ENCODE results near the gene CRYBA2.

The CRYBA2 gene, protein sequence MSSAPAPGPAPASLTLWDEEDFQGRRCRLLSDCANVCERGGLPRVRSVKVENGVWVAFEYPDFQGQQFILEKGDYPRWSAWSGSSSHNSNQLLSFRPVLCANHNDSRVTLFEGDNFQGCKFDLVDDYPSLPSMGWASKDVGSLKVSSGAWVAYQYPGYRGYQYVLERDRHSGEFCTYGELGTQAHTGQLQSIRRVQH

DNA sequence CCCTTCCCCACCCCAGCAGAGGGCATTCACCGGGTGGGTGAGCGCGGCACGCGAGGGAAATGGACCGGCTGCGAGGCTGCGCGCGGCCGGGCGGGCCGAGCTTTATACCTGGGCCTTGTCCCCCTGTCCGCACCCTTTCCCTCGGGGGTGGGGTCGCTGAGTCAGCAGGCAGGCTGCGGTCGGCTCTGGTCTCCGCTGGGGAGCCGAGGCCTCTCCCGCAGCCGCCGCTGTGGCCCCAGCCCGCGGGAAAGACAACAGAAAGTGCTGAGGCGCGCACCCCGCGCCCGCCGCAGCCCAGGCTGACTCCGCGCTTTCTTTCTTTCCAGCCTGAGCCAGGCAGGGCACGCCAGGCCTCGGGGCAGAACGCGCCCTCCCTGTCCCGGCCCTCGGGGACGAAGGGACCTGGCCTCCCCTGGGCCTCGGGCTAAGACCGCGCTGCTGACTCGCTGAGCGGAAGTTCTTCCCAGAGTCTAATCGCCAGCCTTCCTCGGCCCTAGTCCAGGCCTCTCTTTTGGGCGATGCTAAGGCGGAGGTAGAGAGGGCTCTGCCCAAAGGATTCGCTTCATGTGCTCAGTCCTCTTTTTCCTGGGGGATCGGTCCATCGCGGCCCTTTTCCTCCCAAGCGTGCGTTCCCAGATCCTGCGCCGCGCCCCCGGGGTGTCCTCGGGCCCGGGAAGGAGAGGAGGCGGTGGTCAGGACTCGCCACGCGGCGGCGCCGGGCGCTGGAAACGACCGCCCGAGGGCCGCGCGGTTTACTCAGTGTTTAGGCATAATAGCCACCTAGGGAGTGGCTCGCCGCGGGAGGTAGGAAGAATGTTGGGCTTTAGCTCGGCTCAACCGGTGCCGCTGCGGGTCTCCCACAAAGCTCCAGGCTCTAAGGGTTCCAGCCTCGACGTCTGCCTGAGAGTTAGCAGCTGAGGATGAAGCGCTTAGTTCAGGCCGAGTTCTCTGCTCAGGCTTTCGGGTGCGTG lies at the start of gene CRYBA2:
CRYBA2 (minus strand) TSS at position 78 of the 971 bp plus-strand sequence. CDS start 246 bp downstream, outside the sequence.
- DNase-seq = peak; percentile 30 to 94 (median 91)

DNA sequence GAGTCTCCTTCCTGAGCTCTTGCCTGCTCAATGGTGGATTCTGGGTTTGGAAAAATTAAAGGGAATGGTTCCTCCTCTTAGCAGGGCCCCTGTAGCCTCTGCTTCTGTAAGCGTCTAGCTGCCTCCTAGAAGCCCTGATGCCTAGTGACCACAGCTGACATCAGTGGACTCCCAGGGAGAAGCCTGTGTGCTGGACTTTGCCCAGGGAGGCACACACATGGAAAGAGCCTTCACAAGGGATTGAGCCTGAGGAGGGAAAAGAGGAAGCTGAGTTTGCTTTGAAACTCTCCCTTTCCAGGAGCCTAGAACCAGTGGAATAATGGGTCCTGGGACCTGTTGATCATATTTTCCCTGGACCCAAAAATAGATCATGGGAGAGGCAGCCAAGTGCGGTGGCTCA lies 49.5 kb upstream of the CRYBA2 start:
- no peak for DNase-seq

DNA sequence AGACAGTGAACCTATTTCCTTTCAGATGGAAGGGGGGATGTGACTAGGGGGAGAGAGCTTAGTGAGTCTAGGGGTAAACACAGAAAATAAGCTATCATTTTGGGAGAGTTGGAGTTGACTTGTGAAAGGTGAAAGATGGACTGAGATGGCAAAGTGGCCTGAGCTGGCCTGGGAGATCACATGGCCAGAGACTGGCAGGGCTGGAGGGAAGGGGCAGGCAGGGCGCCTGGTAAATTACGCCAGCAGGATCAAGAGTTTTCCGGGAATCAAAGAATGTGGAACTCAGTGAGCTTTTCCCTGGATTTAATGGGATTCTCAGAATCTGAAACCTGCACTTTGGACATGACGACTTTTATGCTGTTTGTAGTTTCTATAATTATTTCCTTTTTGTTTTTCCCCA lies 48.9 kb upstream of the CRYBA2 start:
- DNase-seq = no peak

DNA sequence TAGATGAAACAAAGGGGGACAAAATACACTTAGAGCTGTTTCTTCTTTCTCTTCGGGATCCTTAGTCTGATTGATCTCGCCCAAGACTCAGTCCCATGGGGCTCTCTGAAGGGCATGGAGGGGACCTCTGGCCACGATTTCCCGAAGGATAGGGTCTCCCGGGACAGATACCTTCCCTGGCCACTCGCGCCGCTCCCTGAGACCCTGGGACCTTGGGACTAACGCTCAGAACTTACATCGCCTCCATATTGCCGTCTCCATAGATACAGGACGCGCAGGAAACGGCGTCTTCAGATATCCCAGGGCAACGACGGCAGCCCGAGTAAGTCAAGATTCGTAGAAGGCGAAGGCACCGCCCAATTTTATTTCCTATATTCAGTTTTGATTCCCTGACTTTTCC lies 48.0 kb upstream of the CRYBA2 start, which contains the start of gene CFAP65:
CFAP65 (minus strand) TSS at position 265 of the 400 bp plus-strand sequence. CDS start 2,468 bp downstream, outside the sequence.
- peak; percentile 38 to 84 (median 68) for DNase-seq

DNA sequence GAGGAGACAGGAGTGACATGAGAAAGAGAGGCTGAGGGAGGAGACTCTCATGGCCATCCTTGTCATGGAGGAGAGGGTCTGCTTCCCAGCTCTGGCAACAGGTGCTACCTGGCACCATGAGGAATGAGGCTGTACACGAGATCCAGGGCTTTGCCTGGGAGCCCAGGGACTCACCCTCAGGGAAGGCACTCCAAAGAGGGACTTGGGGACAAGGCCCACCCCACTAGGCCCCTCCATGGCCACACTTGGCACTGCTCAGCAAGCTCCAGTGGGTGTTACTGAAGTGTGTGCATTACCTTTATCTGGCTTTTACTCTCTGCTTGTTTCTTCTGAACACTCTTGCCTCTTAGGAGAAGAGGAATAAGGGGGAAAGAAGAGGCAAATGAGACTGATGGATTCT lies 45.4 kb upstream of the CRYBA2 start:
- DNase-seq = no peak

DNA sequence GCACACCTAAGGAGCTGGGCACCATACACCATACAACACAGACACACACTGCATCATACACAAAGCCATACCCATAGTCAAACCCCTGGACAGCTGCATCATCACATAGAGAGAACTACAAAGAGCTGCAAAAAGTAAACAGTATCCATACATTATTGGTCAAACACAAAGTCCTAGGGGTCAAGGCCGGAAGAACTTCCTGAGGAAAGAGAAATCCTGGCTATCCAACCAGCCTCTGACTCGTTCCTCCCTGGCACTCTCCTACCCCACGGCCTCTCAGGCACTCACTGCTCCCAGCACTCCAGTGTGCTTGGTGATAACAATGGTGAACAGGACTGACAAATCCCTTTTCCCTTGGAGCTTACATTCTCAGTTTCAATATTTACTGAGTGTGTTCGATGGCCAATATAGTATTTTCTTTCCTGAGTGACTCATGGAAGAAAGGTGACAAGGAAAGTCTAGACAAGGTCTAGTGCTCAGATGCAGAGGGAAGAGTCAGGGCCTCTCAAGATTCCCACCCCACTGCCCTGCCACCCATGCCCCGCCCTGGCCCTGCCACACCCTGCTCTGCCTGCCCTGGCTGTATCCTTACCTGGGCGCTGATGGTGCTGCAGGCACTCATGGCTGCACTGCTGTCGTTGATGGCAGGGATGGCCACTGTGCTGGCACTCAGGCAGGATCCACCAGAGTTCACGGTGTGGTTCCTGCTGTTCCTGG lies 44.7 kb upstream of the CRYBA2 start:
- DNase-seq = no peak

DNA sequence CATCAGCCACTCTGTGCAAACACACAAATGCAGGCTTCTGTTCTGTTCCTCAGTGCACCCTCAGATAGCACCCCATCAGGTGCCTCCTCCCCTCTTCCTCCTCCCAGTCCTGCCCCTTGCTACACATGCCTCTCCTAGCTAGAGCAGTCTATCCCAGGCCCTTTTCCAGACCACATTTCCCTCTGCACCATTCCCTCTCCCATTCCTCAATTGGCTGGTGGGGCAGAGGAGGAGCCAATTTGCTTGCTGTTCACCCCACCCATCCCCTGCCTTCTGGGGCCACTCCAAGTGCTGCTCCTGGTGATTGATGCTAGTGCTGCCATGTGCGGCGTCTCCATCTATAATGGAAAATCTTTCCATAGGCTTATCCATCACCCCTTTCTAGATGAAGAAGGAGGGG lies 42.7 kb upstream of the CRYBA2 start:
- no peak for DNase-seq

DNA sequence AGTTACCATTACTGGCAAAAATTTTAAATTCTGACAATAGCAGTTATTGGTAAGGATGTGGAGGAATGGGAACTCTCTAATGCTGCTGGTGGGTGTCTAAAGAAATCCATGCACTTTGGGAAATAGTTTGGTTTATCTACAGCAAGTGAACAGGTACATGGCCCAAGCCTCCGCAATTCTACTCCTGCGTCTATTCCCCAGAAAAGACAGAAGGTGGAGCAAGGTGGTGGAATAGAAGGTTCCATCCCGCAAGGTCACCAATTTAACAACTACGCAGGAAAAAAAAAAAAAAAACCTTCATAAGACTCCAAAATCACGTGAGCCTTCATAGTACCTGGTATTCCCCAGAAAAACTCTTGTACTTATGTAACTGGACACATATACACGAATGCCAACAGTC lies 41.6 kb upstream of the CRYBA2 start:
- DNase-seq = no peak

DNA sequence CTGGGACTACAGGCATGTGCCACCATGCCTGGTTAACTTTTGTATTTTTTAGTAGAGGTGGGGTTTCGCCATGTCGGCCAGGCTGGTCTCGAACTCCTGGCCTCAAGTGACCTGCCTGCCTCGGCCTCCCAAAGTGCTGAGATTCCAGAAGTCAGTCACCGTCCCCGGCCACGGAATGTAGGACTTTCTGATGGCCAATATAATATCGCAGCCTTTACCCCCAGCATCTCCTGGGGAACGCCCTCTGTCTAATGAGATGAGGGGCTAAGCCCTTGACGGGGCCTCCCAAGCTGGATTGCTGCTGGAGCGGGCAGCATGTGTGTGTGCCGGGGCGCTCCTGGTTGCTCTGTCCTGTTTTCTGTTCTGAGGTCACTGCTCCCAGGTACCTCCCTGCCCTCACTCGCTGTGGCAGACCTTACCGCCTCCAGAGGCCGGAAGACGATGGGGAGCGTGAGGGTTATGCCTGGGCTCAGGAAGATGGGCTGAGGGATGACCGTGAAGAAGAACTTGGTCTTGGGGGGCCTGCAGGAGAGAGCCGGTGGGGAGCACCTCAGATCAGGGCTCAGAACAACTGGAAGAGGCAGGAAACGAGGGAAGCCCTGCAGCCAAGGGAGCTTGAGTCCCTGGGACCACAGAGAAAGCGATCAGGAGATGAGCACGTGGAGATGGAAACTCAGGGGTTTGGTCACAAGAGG lies 39.0 kb upstream of the CRYBA2 start:
- no peak for DNase-seq

DNA sequence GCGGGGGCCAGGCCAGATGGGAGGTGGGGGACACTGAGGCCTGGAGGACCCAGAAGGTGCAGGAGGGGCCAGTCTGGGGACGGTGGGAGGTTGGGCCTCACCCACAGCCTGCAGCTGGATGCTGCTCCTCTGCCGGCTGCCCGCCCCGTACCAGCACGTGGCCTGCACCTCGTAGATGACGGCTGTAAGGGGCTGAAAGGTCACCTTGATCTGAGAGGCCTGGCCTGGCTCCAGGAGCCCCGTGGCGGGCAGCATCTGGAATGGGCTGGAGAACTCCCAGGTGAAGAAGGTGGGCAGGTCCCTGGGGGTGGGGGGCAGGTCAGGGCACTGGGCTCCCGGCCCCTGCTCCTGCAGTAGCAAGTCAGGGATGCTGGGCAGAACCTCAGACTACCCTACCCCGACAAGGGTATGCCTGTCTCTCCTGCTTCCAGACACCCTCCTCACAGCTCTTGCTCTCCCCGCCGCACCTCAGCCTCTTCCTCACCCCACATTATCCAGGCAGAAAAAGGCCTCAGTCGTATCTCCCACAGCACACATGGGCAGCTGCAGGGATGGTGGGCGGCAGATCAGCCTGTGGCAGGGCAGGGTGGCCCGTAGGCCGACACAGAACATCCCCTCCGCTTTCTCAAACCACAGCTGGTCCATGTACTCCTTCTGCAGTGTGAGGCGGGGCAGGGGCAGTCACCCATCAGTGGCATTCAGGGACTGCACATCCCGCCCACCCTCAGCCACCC lies 38.0 kb upstream of the CRYBA2 start:
- no peak for DNase-seq

DNA sequence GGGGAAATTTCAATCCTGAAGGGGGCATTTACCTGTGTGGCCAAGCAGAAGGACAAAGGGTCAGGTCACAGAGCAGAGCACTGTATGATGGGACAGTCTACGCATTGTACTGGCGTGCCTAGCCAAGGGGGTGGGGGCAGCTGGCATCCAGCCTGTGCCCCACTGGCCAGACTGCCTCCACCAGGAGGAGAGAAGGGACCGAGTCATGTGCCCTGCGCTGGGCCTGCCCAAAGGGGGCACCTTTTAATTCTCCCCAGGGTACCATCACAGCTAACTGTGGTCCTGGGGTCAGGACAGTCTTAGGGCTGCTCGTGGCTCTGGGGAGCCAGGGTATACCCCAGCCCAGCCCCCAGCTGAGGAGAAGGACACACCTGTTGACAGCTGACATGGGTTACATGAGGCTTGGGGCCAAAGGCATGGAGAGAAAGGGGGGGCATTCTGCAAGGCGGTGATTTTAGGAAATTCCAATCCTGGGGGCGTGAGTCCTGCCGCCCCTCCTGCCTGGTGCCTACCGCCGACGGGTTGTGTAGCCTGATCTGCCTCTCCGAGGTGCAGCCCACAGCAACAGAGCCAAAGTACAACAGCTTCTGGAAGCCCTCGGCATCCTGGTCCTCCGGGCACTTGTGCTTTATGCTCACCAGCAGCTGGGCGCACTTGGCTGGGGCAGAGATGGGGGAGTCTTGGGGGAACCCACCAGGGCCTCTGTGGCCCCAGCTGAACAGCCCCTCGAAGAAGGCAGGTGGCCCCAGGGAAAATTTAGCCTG lies 37.1 kb upstream of the CRYBA2 start:
- DNase-seq = no peak

DNA sequence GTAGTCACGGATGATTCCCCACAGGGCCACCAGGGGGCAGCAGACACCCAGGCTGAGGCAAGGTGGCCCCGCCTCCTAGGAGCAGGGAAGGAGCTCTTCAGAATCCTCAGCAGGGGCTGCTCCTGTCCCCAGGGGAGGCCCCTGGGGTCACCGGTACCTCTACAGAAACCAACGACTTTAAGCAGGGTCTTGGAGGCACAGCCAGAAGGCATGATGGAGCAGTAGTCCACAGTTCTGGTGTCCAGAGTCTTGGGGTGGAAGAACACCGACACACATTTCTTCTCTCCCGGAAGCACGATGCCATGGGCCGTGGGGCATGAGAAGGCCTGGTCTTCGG lies 36.6 kb upstream of the CRYBA2 start:
- DNase-seq = peak; percentile 46 to 84 (median 71)

DNA sequence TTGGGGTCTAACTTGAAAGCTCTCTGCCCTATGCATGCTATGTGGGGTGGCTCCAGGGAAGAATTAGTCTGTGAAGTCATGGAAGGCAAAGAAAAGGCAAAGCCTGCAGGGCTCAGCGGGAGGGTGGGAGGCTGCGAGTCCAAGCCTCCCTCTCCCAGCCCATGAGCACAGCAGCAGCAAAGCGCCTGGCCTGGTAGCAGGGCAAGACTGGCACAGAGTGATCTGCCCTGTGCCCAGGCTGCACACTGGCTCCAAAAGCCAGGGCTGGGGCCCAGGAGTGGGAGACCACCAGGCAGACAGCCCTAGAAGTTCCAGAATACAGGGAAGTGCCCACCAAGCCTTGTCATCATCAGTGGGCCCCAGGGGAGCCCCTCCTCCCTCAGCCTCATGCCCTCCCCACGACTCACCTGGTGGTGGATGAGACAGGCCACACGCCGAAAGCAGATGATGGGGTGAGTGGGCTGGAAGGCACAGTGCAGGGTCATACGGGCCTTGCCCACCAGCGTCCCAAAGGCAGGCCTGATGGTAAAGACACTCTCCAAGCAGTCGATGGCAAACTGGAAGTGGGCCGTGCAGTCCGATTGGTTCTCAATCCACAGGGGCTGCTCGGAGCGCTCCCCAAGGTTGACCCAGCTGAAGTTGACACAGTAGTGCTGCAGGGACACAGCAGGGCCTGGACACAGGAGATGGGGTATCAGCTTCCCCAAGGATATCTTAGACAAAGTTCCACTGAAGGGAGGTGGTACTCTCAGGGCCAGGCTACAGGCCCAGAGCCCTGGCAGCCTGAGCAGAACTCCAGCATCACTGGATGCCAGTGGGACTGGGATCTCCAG lies 36.0 kb upstream of the CRYBA2 start:
- no peak for DNase-seq

DNA sequence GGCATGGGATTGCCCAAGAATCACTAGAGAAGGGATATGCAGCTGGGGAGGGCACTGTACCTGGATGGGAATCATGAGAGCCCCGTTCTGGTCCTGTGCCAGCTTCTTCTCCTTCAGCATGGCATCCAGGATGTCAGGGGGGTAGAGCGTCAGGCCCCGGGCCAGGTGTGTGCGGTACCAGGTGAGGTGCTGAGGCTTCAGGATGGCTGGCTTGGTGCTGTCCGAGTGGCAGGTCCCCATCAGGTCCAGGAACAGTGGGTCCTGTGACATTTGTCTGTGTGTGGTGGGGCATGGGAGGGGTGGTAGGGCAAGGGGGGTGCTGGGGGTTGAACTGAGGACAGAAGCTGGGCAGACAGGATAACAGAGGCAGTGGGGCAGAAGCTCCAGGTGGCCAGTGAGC lies 34.9 kb upstream of the CRYBA2 start:
- no peak for DNase-seq

DNA sequence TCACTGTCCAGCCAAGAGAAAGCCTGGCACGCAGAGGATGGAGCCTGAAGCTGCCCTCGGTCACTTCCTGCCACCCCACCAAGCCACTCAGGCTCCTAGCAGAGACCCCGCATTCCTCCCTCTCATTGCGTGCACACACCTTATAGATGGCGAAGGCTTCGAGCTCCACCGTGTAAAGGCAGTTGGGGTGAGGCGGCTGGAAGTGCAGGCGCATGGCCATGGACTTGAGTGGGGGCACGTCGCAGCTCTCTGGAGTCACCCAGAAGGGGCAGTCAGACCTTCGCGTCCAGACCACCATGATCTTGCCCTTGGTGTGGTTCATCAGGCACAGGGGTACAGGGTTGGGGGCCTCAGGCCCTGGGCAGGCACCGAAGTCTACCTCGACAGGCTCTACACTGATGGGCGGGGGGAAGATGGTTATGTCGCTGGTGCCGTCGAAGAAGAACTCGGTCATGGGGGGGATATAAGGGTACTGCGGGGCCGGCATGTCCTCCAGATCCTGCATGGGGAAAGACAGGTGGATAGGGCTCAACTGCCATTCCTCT lies 34.4 kb upstream of the CRYBA2 start:
- DNase-seq = no peak

DNA sequence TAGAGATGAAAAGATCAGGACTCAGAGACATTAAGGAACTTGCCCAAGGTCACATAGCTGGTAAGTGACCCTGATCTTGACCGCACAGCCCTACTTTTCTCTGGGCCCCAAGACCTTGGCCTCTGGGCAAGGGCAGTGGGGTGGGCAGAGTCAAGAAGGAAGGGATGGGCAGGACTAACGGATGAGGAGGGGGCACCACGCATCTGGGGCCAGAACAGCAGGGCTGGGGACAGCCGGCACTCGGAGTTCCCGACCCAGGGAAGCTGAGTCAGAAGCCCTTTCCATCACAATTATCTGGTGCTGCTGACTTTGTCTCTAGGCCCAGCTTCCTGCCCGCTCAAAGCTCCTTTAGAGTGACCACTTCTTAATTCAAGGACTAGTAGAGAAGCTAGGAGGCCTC lies 33.7 kb upstream of the CRYBA2 start:
- no peak for DNase-seq

DNA sequence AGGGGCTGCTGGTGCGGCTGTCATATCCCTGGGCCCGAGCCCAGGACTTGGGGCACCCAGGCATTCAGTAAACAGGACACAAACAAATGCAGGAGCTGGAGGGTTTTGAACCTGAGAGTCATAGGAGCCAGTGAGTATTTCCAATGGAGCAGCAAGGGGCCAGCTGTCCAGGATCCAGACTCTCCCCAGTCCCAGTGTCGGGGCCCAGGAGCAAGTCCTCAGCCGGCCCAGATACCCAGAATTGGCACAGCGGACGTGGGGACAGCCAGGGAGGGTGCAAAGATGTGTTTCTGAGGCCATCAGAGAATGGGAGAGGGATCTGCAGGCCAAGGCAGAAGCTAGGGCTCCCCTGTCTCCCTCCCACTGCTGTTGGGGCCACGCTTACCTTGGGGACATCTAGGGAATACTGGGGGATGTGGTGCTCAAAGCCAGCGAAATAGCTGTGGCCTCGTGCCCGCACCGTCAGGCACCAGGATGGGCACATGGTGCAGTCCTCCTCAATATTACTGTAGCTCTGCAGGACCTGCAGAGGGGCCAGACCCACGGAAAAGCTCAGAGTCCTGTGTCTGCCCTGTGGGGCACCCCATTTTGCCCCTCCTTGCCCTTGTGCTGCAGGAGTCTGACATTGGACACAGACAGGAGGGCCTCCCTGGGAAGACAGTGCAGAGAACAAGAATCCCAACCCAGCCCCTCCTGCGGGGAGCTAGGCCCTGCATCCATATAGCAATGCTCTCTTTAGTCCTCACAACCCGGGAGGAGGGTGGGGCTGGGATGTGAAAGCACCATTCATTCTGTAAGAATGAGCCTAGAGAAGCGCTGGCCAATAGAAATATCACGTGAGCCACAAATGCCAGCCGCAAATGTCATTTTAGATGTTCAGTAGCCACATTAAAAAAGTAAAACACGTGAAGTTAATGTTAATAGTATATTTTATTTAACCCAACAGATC lies 32.7 kb upstream of the CRYBA2 start:
- no peak for DNase-seq

DNA sequence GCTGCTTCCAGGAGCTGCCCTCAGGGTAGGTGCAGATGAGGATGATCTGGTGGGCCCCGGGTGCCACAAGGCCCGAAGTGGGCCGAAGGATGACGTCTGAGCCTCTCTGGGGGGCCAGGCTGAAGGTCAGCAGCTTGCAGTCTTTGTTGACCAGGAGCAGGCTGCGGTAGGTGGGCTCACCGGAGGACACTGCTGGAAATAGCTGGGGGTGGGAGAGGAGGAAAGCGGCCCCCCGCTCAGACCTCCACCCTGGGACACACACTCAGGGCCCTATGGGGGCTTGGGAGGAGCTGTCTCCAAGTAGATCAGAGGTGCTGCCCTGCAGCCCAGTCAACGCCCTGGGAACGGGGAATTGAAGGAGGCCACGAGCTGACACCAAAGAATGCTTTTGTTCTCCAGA lies 30.8 kb upstream of the CRYBA2 start:
- no peak for DNase-seq

DNA sequence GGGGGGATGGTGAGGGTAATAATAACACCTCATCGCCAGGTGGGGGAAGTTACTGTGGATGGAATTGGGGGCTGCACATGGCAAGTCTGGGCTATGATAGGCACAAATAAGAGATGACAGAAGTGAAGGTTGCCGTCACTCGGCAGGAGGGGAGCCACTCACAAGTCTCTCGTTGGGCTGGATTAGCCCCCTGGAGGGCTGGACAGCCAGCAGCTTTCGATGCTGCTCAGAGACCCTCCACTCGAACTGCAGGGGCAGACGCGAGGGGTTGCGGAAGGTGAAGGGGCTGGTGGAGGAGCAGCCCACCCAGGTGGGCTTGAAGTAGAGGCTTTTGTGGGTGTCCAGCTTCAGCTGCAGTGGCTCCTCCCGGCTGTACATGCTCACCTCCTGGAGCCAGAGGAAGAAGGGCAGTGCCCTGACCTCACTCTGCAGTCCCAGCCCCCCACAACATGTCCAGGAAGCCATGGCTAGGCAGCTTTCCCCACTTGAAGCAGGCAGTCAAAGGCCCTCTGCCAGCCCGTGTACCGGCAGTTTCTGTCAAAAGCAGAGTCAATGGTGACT lies 29.9 kb upstream of the CRYBA2 start:
- DNase-seq = no peak

Data from NCI-H1417 (cell line).